NK-92 treated with Interleukin-12 subunit alpha and Interleukin-12 subunit beta, amount 100 ng/mL, for 24 hours (cell line): ENCODE results near the gene CLASP1.

ENCODE experiments used
- DNase-seq: peaks from one replicate; lab custom pipeline; 2025; lab: John Stamatoyannopoulos, UW

Gene CLASP1

GRCh38 chr2:121541495-121541894, 107.8 kb downstream of the CLASP1 start:
- no peak for DNase-seq

DNA sequence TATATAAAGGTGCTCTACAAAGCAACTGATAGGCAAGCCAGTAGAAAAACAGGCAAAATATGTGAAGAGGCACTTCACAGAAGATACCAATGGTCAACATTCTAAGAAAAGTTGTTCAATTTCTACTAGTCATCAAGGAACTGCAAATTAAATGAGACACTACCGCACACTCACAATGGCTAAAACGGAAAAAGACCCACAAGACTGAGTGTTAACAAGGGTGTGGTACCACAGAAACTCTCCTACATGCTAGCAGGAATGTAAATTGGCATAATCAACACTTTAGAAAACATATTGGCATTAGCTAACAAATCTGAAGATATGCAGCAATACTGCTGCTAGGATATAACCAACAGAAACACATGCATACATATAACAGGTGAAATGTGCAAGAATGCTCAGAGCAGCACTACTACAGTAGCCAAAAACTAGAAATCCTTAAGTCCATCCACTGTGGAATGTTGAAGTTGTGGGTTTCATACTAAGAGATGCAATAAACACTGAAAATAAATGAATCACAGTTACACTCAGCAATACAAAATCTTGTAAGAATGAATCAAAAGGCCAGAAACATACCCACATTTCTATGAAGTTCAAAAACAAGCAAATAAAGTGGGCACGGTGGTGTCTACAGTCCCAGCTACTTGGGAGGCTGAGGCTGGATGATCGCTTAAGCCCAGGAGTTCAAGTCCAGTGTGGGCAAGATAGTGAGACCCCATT, 109.4 kb downstream of the CLASP1 start:
- no peak for DNase-seq

GRCh38 chr2:121536850-121537557, 112.3 kb downstream of the CLASP1 start:
- DNase-seq: no peak

DNA sequence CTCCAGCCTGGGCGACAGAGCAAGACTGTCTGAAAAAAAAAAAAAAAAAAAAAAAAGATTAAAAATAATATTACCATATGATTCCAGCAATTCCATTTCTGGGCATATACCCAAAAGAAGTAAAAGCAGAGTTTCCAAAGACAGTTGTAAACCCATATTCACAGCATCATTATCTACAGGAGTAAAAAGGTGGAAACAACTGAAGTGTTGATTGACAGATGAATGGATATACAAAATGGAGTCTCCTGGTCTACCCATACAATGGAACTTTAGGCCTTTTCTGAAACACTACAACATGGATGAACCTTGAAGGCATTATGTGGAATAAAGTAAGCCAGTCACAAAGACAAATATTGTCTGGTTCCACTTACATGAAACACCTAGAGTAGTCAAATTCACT, 112.9 kb downstream of the CLASP1 start:
- DNase-seq: no peak

DNA sequence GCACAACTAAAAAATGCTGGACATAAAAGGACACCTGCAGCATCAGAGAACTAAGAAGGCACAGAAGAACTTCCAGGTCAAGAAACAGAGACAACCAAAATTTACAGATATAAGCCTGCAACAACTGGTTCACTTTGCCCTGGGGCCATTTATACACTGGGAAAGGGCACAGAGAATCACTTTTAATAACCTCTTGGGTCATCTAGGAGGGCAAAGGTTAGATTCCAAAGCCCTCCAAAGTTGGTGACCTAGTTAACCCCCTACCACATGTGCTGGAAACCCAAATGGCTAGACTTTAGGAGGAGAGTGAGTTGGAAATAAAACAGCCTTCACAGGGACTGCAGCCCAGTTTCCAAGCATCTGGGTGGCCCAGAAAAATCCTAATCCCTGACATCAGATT, 115.3 kb downstream of the CLASP1 start:
- DNase-seq: no peak

- DNase-seq: no peak
These were observed 116.4 kb downstream of the CLASP1 start for GRCh38 chr2:121532894-121533293.

DNA sequence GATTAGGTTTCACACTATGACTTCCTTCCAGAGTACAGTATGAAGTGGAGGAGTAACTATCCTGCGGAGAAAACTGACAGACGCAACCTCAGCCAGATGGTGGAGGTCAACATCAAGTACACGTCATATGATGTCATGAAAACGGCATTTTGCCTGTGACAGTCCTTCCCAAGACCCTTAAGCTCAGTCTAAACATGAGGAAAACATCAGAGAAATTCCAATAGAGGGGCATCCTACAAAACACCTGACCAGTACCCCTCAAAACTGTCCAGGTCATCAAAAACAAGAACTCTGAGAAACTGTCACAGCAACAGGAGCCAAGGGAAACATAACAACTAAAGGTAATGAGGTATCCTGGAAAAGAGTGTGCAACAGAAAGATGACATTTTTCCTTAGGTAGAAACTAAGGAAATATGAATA, 116.9 kb downstream of the CLASP1 start:
- no peak for DNase-seq

- DNase-seq: peak; percentile 84
These were observed 119.0 kb downstream of the CLASP1 start for GRCh38 chr2:121530212-121530705.

DNA sequence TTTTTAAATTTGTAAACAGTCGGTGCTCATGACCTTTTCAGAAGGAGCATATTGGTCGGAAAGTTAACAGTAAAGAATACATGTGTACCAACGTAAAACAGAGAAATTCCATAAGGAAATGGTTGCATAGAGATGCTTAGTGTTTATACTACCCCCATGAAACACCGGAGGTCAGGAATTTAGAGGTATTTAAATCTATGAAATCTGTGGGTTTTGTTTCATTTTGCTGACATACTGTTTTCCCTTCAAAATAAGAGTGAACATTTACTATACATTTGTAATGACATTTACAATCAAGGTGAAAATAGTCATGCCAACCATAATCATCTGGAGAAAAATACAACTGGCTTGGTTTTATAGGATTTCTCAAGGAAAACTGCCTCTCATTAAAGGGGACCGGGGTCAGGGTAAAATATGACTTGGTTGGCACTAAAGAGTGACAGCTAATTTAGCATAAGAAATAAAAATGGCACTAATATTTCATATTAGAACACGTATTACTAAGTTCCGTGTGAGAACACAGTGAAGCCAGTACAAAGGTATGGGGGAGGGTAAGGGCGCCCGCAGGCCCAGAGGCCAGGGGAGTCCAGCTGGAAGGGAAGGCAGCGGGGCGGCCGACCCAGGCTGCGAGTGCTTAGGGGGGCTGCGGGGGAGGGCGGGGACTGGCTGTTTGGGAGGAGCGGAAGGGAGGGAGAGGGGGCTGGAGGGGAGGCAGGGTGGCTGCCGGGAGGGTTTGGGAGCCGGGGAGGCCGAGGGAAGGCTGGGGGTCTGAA, 119.6 kb downstream of the CLASP1 start:
- peak; percentile 84 for DNase-seq

DNA sequence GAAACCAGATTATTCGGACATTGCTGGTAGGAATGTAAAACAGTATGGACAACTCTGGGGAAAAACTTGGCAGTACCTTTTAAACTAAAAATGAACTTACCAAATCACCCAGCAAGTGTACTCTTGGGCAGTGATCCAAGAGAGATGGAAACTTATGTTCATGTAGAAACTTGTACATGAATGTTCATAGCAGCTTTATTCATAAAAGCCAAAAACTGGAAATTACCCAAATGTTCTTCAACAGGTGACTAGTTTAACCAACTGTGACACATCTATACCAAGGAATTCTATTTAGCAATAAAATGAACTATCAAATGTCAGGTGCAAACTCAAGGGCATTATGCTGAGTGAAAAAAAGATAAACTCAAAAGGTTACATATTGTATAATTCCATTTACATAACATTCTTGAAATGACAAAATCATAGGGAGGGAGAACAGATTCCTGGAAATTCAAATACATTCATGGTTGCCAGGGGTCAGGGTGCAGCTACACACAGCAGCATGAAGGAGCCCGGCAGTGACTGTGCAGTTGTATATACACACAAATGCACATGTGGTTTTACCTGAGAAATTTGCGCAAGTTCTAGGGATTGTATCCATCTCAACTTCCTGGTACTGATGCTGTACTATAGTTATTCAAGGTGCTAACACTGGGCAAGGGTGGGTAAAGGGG, 122.1 kb downstream of the CLASP1 start:
- DNase-seq: no peak

DNA sequence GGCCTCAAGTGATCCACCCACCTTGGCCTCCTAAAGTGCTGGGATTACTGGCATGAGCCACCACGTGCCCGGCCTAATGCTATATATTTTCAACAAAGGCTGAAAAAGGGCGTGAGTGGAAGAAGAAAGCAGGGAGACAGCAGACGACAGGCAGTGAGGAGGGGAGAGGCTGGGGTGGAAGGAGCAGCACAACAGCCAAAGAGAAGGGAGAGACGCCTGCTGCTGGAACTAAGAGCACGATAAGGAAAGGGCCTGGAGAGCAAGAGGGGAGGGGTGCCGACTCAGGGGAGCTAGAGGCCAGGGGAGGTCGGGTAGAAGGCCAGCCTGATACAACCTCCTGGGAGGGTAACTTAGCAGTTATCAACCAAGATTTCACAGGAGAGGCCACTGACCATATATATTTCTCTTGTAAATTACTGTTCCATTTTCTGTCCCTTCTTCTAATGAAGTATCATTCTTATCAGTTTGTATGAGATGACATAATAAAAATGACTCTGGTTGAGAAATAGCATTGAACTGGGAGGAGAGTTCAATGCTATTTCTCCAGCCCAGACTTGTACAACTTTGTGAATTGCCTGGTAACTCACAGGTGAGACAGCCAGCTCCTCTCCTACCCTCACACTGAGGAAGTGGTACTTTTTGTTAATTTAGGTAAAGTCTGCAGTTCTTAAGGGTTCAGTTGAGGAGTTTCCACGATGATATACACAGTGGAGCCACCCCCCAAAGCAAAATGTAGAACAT, 124.4 kb downstream of the CLASP1 start:
- DNase-seq: no peak

GRCh38 chr2:121521359-121521758, 127.9 kb downstream of the CLASP1 start:
- no peak for DNase-seq

DNA sequence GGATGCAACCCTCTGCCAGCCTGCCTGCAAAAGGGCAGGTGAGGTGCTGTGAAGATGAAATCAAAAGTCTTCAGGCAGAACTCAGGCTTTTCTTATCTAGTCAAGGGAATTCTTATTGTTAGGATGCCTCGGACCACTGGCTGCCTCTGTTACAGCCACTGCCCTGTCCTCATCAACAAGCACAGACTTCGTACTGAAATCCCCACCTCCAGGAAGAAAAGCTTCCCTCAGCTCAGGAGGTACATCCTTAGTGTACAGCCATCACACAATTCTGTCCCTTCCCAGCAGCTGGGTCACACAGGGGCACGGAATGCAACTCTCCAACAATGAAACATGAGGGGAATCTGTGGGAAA, 128.6 kb downstream of the CLASP1 start:
- DNase-seq: no peak

GRCh38 chr2:121519732-121520640, 129.3 kb downstream of the CLASP1 start:
- DNase-seq: no peak

DNA sequence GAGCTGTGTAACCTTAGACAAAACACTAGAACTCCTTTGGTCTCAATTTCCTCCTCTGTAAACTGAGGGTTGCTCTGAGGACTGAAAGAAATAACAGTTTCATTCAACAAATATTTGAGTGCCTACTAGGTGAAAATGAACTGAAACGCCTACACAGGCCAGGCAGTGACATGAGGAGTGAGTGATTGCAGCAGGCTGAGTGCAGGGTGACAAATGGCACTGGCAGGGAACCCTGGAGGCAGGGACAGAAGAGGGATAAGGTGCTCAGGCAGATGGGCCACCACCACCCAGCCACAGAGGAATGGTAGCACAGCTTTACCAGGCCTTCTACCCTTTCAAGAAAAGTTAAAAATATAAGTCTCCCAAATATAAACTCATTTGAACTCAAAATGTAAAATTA, 130.1 kb downstream of the CLASP1 start:
- DNase-seq: no peak

- no peak for DNase-seq
These were observed 135.5 kb downstream of the CLASP1 start for GRCh38 chr2:121513597-121514333.

DNA sequence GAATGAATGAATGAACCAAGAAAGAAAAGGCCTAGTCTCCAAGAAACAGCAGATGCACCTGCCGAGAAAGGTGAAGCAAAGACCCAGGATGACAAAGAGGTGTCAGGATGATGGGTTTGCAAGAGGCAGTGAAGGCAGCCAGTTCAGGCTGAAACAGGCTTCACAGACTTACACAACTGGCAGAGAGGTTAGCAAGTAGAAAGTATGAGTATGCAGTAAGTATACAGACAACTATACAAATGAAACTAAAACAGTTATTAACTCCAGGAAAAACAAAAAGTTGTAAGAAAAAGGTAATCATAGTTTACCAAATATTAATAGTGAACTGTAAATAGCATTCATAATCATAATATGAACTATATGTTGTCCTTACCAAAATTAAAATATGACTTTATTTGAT, 138.4 kb downstream of the CLASP1 start:
- DNase-seq: no peak

DNA sequence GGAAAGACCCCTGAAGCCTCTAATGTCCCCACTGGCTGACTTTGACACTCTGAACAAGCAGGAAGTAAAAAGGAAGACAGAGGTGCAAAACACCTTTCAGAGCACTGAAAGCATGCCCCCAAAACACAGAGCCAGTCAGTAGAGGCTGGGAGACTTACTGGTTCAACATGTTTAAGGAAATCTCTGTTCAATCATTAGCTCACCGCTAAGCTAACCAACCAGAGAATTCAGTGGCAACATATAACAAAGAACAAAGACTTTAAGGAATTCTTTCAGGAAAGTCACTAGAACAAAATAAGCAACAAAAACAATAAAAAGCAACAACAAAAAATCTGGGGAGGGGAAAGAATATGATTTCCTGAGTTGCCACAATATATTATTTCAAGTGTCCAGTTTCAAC, 142.6 kb downstream of the CLASP1 start:
- DNase-seq: no peak

- no peak for DNase-seq
These were observed 143.2 kb downstream of the CLASP1 start for GRCh38 chr2:121505986-121506586.
